RCC 7860 (cell line): ENCODE measurements around the gene ARR3.
"Not testable (repeated sequence)": the region's sequence is repeated elsewhere in the genome, so short reads cannot be mapped to it uniquely, and the experiment has no call there.

Source experiments
- DNase-seq: peaks from one replicate; pipeline ENCODE4 v3.0.0-alpha.2; 2015; ENCODE audit warnings: low spot score
- FAIRE-seq: peaks from 2 replicates; lab custom pipeline; 2012; peaks lifted over from hg19 to GRCh38; lab: Jason Lieb, UNC

The ARR3 gene

DNA sequence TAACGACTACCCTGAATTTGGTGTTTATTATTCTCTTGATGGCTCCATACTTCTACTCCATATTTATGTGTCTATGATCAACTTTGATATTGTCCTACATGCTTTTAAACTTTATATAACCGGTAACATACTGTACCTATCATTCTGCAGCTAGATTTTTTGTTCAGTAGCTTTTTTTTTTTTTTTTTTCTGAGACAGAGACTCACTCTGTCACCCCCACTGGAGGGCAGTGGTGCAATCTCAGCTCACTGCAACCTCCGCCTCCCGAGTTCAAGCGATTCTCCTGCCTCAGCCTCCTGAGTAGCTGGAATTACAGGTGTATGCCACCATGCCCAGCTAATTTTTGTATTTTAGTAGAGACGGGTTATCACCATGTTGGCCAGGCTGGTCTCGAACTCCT is 5.9 kb downstream of the ARR3 start:
- FAIRE-seq, DNase-seq: not testable (repeated sequence)

DNA sequence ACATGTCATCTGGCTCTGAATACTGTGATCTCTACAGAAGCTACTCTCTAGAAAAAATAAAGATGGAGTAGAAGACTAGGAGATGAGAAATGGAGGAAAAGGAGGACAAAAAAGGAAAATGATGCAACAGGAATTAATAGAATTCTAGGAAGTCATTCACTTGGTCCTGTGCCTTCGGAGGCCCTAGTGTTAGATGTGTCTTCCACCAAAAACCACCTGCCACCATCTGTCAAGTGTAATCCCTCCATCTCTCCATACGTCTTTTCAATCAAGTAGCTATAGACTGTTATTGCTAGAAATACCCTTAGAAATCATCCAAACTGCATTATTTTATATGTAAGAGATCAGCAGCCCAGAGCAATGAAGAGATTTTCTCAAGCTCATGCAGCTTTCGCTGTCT is 10.9 kb downstream of the ARR3 start:
- DNase-seq (no peak), FAIRE-seq (no peak)

DNA sequence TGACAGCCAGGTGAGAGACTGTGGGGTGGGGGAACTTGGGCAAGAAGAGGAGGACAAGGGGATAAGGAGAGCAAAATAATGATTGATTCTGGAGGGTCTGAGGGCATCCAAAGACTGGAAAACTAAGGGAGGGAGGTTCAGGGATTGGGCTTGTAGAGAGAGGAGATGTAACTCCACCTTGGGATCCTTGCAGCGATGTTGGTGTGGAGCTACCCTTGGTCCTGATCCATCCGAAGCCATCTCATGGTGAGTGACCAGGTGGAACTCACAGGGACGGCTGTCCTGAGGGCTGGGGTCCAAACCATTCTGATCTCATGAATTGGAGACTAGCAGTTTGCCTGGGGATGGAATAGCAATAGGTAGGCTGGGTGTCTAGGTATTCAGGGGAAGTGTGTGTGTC is 12.4 kb downstream of the ARR3 start:
- no peak for DNase-seq
- no peak for FAIRE-seq

DNA sequence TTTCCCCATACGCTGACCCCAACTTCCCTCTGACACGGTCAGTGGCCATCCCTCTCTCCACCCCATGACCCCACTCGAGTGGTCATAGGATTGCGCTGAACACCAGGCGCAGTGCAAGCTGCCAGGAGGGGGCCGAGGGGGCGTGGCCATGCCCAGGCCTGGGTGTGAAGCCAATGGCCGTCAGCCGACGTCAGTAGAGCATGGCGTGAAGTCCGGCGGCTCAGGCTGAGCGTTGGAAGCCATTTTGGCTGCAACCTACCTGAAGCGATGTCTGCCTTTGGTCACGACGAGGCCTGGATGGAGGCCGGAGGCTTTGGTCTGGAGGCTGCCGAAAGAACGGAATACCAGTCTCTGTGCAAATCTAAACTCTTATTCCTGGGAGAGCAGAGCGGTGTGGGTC is 13.8 kb downstream of the ARR3 start, which contains the start of gene RAB41:
Gene RAB41, plus strand, starts transcription at position 222 of the 400 bp plus-strand sequence. Its CDS starts 46 bp downstream, at position 268.
- DNase-seq (no peak), FAIRE-seq (no peak)

- DNase-seq (no peak), FAIRE-seq (no peak)
These were observed 21.1 kb downstream of the ARR3 start for GRCh38 chrX:70289168-70289792.

DNA sequence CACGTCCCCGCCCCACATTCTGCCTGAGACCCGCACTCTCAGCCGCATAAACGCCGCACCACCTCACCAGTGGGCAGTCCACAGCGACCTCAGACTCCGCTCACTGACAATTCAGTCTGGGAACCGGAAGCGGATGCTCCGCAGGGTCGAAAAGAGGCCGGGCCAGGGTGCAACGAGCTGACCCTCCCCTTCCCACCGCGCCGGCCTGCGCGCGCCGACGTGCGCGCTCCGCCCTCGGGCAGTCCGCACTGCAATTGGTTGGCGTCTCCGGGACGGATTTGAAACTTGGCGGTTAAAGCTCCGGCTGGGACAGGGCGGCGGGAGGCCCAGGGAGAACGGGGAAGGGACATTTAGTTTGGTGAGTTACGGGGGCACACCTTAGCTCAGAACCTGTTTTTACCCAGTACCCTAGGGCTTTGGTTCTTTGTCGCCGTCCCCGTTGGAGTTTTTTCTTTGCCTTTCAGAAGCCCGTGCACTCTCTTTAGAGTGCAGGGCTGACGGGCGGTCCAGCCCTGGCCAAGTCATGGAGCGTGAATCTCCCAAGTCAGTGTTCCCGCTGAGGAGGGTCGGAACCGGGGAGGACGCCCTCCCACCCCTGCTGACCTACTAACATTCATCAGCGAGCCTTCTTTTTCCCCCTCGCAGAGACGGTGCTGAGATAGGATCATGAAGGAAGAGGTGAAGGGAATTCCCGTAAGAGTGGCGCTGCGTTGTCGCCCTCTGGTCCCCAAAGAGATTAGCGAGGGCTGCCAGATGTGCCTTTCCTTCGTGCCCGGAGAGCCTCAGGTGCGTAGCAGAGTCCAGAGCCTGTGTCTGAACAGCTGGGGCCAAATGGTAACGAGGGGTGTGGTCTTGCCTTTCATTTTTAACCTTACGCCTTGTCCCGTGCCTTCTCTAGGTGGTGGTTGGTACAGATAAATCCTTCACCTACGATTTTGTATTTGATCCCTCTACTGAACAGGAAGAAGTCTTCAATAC is 21.9 kb downstream of the ARR3 start, which contains the start of the genes KIF4A and PDZD11:
Gene KIF4A, plus strand, starts transcription at position 312 of the 978 bp plus-strand sequence. Its CDS starts 355 bp downstream, at position 667.
Gene PDZD11, minus strand, starts transcription at position 135 of the 978 bp plus-strand sequence. CDS start 586 bp downstream, outside the sequence.
- DNase-seq (peak; percentile 64), FAIRE-seq (peak; percentile 62)

- DNase-seq, result no peak
- FAIRE-seq, result no peak
These were observed 24.7 kb downstream of the ARR3 start for GRCh38 chrX:70292788-70293187.

- DNase-seq, result no peak
- peak; percentile 69 for FAIRE-seq
These were observed 25.5 kb downstream of the ARR3 start for GRCh38 chrX:70293621-70294020.

DNA sequence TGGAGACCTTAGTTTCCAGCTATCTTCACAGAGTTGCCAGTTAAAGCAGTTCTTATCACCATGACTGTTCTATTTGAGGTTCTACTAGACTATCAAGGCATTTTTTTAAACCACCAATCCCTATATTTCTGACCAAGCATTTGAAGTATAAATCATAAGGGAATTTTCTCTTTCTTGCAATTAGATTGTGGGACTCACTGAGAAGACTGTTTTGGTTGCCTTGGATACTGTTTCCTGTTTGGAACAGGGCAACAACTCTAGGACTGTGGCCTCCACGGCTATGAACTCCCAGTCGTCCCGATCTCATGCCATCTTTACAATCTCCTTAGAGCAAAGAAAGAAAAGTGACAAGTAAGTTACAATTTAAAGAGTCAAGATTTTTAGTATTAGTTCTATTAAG is 33.6 kb downstream of the ARR3 start:
- DNase-seq (no peak), FAIRE-seq (no peak)

DNA sequence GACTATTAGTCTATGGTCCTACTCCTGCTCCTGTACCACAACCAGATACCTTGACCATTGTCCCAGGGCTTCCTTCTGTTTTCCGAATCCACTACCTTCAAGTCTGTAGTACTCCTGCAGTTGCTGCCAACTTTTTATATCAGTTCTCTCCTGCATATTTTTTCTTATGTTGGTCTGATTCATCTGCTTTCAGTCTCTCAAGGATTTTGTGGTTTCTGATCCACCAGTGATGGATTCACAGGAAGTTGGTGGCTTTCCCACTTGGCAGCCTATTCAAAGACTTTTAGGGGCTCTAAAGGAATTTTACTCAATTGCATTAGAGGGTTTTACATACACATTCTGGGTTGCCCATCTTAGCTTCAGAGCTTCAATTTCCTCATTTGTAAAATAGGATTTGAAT is 45.4 kb downstream of the ARR3 start:
- FAIRE-seq, result peak; percentile 75
- DNase-seq, result peak; percentile 23

GRCh38 chrX:70322784-70323183 is 54.6 kb downstream of the ARR3 start:
- DNase-seq (no peak), FAIRE-seq (no peak)

DNA sequence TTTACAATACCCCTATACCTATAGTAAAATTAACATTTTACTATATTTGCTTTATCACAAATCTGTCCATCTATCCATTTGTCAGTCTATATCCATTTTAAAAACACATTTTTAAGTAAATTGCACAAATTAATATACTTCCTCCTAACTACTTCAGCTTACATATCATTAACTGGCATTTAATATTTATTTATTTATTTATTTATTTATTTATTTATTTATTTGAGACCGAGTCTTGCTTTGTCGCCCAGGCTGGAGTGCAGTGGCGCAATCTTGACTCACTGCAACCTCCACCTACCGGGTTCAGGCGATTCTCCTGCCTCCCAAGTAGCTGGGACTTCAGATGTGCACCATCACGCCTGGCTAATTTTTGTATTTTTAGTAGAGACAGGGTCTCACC is 55.5 kb downstream of the ARR3 start:
- DNase-seq, FAIRE-seq: not testable (repeated sequence)

DNA sequence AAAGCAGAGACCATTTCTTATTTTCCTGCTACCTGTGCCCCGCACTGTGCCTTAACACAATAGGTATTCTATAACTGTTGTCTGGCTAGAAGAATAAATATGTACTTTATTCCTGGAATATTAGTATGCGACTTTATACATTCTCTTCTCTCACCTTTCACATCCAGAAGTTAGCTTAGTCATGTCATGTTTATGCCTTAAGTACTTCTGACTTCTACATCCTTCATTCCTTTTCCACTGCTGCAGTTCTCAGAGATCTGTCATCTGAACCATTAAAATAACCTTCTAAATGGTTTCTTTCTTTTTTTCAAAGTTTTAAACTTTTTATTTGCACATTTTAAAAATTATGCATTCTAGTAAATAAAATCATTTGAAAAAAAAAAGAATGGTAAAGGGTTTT is 56.2 kb downstream of the ARR3 start:
- FAIRE-seq (no peak), DNase-seq (no peak)

DNA sequence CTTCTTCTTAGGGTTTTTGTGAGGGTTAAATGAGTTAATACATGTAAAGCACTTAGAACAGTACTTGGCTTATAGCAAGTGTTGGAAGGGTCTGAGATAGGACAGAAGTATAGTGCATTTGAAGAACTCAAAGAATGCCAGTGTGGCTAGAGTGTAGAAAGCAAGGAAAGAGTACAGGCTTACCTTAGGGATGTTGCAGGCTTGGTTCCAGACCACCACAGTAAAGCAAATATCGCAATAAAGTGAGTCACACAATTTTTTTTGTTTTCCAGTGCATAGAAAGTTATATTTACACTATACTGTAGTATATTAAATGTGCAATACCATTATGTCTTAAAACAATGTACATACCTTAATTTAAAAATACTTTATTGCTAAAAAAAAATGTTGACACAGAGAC is 63.0 kb downstream of the ARR3 start:
- DNase-seq (no peak), FAIRE-seq (no peak)
